ENCODE data around the gene CHAMP1.
"Not testable (repeated sequence)": the region's sequence is repeated elsewhere in the genome, so short reads cannot be mapped to it uniquely, and the experiment has no call there.

Gene CHAMP1

DNA sequence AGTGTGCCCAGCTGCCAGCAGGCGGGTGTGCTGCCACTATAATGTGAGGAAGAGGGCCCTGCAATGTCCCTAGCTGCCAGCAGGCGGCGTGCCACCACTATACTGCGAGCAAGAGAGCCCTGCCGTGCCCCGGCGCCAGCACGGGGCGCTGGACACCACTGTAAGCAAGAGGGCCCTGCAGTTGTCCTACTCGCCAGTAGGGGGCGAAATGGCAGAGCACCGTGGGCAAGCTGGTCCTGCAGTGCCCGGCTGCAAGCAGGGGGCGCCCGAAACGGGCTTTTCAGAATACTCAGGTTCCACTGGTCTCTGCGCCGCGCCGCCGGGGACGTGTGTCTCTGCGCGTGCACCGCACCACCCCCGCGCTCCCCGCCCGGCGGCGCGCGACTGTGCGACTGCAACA is 38.5 kb downstream of the CHAMP1 start:
- TF ChIP-seq, protein P1, sequence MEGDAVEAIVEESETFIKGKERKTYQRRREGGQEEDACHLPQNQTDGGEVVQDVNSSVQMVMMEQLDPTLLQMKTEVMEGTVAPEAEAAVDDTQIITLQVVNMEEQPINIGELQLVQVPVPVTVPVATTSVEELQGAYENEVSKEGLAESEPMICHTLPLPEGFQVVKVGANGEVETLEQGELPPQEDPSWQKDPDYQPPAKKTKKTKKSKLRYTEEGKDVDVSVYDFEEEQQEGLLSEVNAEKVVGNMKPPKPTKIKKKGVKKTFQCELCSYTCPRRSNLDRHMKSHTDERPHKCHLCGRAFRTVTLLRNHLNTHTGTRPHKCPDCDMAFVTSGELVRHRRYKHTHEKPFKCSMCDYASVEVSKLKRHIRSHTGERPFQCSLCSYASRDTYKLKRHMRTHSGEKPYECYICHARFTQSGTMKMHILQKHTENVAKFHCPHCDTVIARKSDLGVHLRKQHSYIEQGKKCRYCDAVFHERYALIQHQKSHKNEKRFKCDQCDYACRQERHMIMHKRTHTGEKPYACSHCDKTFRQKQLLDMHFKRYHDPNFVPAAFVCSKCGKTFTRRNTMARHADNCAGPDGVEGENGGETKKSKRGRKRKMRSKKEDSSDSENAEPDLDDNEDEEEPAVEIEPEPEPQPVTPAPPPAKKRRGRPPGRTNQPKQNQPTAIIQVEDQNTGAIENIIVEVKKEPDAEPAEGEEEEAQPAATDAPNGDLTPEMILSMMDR (IDR thresholded peaks at IDR 0.05; ENCODE audit: low read depth, low read length, missing control alignments): peak; percentile 47
- DNase-seq (ENCODE audit: low read depth); H3K4me3 ChIP-seq (ENCODE audit: low read depth, low read length): not testable (repeated sequence)

DNA sequence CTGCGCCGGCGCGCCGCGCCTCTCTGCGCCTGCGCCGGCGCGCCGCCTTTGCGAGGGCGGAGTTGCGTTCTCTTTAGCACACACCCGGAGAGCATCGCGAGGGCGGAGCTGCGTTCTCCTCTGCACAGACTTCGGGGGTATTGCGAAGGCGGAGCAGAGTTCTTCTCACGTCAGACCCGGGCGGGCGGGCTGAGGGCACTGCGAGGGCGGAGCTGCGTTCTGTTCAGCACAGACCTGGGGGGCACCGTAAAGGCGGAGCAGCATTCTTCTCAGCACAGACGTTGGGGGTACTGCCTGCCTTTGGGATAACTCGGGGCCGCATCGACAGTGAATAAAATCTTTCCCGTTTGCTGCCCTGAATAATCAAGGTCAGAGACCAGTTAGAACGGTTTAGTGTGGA is 39.1 kb downstream of the CHAMP1 start:
- DNase-seq (ENCODE audit: low read depth); H3K4me3 ChIP-seq (ENCODE audit: low read depth, low read length): not testable (repeated sequence)
